ENCODE data around the gene RPH3AL.
"Not testable (repeated sequence)": the region's sequence is repeated elsewhere in the genome, so short reads cannot be mapped to it uniquely, and the experiment has no call there.

RPH3AL gene

DNA sequence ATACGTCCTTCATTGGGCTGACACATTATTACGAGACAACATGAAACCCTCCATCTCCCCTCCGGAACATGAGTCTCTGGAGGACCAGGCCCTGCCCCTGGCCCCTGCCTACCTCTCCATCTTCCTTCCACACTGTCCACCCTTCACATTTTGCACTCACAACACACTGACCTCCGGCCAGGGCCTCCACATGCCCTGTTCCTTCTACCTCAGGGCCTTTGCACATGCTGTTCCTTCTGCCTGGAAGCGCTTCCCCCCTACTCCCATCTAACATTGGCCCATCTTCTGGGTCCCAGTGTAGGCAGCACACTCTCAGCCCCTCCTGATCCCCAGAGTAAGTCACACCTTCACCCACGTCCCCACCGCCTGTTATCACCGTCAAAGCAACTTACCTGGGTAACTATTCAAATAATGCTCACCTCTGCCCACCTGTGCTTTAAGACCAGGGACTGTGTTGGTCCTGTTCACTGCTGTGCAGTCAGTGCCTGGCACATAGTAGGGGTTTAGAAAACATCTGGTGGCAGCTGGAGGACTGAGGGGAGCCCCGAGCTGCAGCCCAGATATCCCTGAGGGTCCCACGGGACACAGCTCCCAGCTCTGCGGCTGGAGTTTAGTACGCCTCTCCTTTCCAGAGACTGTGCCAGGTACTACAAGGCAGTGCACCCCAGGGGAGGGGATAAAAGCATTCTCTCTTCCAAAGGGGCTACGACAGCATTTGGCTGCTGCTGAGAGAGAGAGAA lies 27.2 kb downstream of the RPH3AL start:
- DNase-seq (ENCODE audit: low read depth): no peak
- H3K4me3 ChIP-seq (ENCODE audit: low read depth, low read length): no peak overlapping the region

DNA sequence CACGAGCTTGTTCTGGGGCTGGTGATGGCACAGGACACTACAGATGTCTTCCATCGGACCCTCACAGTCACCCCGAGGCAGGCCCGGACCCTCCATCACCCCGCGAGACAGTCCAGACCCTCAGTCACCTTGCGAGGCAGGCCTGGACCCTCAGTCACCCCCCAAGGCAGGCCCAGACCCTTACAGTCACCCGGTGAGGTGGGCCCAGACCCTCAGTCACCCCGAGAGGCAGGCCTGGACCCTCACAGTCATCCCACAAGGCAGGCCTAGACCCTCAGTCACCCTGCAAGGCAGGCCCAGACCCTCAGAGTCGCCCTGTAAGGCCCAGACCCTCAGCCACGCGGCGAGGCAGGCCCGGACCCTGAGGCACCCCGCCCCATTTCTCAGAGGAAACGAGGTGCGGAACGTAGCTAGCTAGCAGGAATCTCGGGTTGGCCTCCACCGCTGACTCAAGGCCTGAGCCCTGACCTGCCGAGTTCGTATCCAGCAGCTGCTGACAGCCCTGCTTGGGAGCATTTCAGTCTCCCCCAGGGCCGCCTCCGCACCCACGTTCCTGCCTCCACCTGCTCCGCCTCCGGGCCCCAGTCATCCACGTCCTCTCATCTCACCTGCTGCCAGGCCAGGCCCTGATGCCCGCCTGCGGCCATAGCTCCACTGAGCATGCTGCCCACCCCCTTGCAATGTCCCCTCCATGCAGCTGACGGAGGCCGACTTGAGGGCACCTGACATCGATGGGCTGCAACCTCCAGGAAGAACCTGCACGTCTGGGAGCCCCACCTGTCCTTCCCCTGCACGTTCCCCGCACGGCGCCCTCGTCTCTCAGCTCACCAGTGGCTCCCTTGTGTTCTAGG lies 28.7 kb downstream of the RPH3AL start:
- no peak overlapping the region for H3K4me3 ChIP-seq (ENCODE audit: low read depth, low read length)
- no peak for DNase-seq (ENCODE audit: low read depth)

DNA sequence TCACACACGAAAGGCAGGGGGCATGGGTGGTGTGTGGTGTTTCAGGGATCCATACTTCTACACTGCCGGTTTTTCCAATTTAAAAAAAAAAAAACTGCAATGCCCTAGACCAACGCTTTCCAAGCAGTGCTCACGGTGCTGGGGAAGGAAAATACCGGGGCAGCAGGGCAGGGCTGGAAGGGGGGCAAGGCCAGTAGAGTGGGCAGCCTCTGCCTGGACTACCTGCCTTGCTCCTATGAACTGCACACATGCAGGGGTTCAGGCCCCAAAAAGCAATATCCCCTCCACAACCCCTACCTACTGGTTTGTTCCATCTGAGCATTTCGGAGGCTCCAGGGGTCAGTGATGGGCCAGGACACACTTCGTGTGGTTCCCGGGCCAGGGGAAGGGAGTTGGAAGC lies 29.4 kb downstream of the RPH3AL start:
- no peak for DNase-seq (ENCODE audit: low read depth)
- no peak overlapping the region for H3K4me3 ChIP-seq (ENCODE audit: low read depth, low read length)

DNA sequence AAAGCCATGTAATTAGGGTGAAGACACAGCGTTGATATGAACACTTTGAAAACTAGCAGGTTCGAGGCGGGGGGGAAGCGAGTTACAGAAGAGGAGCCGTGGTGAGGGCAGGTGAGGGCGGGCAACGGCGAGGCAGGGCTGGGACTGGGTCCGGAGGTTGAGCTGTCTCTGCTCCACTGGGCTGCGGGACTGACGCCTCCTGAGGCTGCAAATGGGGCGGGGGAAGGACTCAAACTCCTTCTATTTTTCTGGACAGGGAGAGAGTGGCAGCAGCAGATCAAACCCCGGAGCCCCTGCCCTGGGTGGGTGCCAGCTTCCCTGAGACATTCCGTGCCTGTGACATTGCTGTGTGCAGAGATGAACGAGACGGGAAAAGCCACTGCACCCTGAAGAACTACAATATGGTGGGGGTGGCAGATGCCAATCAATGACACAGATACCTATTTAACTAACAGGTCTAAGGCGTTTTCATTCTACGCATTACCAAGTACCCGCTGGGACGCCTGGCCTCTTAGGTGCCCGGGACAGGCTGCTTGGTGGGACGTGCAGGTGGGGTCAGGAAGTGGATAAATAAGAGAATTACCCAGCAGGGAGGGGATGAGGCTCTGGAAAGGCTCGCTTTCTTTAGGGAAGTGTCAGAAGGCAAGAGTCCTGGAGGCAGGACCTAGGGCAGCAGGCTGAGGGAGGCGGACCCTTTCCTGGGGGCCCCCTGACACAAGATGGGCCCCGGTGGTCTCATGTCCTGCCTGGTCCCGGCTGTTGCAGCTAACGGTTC lies 30.4 kb downstream of the RPH3AL start:
- no peak for DNase-seq (ENCODE audit: low read depth)
- no peak overlapping the region for H3K4me3 ChIP-seq (ENCODE audit: low read depth, low read length)

- H3K4me3 ChIP-seq (ENCODE audit: low read depth, low read length): no peak overlapping the region
- DNase-seq (ENCODE audit: low read depth): no peak
These were observed 31.1 kb downstream of the RPH3AL start for GRCh38 chr17:321386-321941.

GRCh38 chr17:320809-321385 lies 31.7 kb downstream of the RPH3AL start:
- H3K4me3 ChIP-seq (ENCODE audit: low read depth, low read length): no peak overlapping the region
- no peak for DNase-seq (ENCODE audit: low read depth)

- H3K4me3 ChIP-seq (ENCODE audit: low read depth, low read length): no peak overlapping the region
- DNase-seq (ENCODE audit: low read depth): no peak
These were observed 32.5 kb downstream of the RPH3AL start for GRCh38 chr17:320139-320538.

DNA sequence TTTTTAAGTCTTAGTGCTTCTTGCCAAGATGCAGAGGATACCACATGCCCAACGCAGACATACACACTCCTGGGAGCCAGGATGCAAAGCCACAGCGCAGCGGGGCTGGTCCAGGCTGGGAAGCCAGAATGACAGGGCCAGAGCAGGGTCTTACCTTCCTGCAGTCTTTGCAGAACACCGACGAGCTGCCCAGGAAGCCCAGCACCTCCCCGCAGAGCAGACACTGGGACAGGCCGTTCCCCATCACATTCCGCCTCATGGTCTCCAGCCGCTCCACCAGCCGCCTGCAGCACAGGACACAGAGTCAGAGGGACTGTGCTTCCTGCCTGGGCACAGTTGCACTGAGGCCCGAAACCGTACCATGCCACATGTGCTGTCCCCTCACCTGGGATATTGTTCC lies 33.3 kb downstream of the RPH3AL start:
- H3K4me3 ChIP-seq (ENCODE audit: low read depth, low read length): no peak overlapping the region
- no peak for DNase-seq (ENCODE audit: low read depth)

GRCh38 chr17:317070-317469 lies 35.5 kb downstream of the RPH3AL start:
- not testable (repeated sequence) for H3K4me3 ChIP-seq (ENCODE audit: low read depth, low read length); DNase-seq (ENCODE audit: low read depth)

DNA sequence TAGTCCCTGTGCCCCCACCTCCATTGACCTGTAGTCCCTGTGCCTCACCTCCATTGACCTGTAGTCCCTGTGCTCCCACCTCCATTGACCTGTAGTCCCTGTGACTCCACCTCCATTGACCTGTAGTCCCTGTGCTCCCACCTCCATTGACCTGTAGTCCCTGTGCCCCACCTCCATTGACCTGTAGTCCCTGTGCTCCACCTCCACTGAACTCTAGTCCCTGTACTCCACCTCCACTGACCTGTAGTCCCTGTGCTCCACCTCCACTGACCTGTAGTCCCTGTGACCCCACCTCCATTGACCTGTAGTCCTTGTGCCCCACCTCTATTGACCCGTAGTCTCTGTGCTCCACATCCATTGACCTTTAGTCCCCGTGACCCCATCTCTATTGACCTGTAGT lies 37.2 kb downstream of the RPH3AL start:
- DNase-seq (ENCODE audit: low read depth): not testable (repeated sequence)

DNA sequence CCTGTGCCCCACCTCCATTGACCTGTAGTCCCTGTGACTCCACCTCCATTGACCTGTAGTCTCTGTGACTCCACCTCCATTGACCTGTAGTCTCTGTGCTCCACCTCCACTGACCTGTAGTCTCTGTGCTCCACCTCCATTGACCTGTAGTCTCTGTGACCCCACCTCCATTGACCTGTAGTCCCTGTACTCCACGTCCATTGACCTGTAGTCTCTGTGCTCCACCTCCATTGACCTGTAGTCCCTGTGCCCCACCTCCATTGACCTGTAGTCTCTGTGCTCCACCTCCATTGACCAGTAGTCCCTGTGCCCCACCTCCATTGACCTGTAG lies 38.0 kb downstream of the RPH3AL start:
- DNase-seq (ENCODE audit: low read depth); H3K4me3 ChIP-seq (ENCODE audit: low read depth, low read length): not testable (repeated sequence)

More for the DNA sequence above, 37.2 kb downstream of the RPH3AL start:
- not testable (repeated sequence) for H3K4me3 ChIP-seq (ENCODE audit: low read depth, low read length)

DNA sequence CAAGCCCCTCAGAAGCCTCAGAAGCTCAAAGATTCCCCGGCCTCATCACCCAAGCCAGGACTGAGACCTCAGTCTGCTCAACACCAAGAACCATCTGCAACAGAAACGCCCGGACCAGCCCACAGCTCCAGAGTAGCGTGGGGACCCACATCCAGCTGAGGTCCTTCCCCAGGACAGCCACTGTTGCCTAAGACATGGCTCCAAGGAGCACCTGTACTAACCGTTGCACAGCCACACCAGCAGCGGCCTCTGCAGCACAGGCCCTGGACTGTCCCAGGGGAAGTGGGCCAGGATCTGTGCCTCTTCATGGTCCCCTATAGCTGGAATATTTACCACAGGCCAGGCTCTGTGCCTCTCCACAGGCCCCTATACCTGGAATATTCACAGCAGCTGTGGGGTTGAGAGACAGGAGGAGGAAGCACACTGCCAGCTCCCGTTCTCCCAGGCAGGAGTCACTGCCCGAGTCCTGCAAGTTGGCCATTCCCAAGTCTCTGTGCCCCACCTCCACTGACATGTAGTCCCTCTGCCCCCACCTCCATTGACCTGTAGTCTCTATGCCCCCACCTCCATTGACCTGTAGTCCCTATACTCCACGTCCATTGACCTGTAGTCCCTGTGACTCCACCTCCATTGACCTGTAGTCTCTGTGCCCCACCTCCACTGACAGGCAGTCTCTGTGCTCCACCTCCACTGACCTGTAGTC lies 38.5 kb downstream of the RPH3AL start:
- DNase-seq (ENCODE audit: low read depth): no peak
- H3K4me3 ChIP-seq (ENCODE audit: low read depth, low read length): no peak overlapping the region

- H3K4me3 ChIP-seq (ENCODE audit: low read depth, low read length): no peak overlapping the region
- DNase-seq (ENCODE audit: low read depth): no peak
These were observed 39.4 kb downstream of the RPH3AL start for GRCh38 chr17:313231-313630.

- no peak for DNase-seq (ENCODE audit: low read depth)
- H3K4me3 ChIP-seq (ENCODE audit: low read depth, low read length): no peak overlapping the region
These were observed 40.0 kb downstream of the RPH3AL start for GRCh38 chr17:312476-313148.

GRCh38 chr17:311119-311782 lies 41.4 kb downstream of the RPH3AL start:
- H3K4me3 ChIP-seq (ENCODE audit: low read depth, low read length): no peak overlapping the region

DNA sequence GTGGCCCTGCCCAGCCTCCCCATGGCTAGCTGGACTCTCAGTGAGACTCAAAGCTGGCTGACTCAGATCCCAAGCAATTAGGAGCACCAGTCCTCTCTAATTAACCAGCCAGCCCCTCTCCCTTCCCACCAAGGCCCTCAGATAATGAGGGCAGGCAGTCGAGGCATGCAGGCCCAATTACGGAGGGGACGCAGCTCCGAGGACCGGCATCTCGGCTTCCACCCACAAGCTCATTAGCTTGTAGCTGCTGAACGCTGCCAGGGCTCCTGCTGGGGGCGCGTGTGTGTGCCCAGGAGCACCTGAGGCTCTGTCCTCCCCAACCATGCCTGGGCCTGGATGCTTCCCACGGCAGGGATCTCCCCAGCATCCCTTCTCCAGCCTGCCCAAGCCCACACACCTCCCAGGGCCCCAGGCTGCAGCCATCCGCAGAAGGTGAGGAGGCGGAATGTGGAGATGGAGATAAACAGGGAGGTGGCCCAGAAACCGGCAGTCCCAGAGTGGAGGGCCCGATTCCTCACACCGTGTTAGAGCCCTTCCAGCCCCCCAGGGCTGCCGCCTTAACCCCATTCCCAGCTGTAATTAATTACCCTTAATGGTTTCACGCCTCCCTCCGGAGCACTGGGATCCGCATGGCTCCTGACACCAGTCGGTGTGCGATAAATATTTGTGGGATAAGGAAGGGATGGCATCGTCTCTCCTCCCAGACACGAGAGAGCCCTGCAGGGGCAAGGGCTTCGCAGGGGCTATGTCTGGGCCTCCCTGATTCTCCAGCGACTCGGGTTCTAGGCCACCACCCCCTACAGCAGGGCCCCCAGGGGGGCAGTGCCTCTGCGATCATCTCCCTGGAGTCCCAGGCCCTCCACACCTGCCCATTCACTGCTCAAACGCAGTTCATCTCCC lies 42.2 kb downstream of the RPH3AL start:
- DNase-seq (ENCODE audit: low read depth): no peak
- no peak overlapping the region for H3K4me3 ChIP-seq (ENCODE audit: low read depth, low read length)

More at GRCh38 chr17:311119-311782, 41.4 kb downstream of the RPH3AL start:
- DNase-seq (ENCODE audit: low read depth): no peak

- H3K4me3 ChIP-seq (ENCODE audit: low read depth, low read length): no peak overlapping the region
- no peak for DNase-seq (ENCODE audit: low read depth)
These were observed 43.2 kb downstream of the RPH3AL start for GRCh38 chr17:309361-309888.
